NCI-H510A treated with DMSO at 0.1 percent for 48 hours (cell line): ENCODE measurements around the gene TBXAS1.

ENCODE experiments used
- DNase-seq: peaks from one replicate; lab custom pipeline; 2025; lab: John Stamatoyannopoulos, UW

TBXAS1 gene

GRCh38 chr7:139947021-139947420 lies 118.0 kb downstream of the TBXAS1 start:
- no peak for DNase-seq

GRCh38 chr7:139948167-139948566 lies 119.1 kb downstream of the TBXAS1 start:
- no peak for DNase-seq

GRCh38 chr7:139948587-139949335 lies 119.7 kb downstream of the TBXAS1 start:
- no peak for DNase-seq

- DNase-seq: no peak
Observed at GRCh38 chr7:139949629-139950028, 120.6 kb downstream of the TBXAS1 start.

- DNase-seq: peak; percentile 20
Observed at GRCh38 chr7:139950881-139951525, 121.9 kb downstream of the TBXAS1 start.

GRCh38 chr7:139953229-139953628 lies 124.2 kb downstream of the TBXAS1 start:
- DNase-seq: no peak

GRCh38 chr7:139955109-139955820 lies 126.2 kb downstream of the TBXAS1 start:
- DNase-seq: no peak

- no peak for DNase-seq
Observed at GRCh38 chr7:139958599-139959284, 129.7 kb downstream of the TBXAS1 start.

- DNase-seq: no peak
Observed at GRCh38 chr7:139959285-139959628, 130.2 kb downstream of the TBXAS1 start.

- no peak for DNase-seq
Observed at GRCh38 chr7:139959718-139960117, 130.7 kb downstream of the TBXAS1 start.

GRCh38 chr7:139960157-139960556 lies 131.1 kb downstream of the TBXAS1 start:
- no peak for DNase-seq

- no peak for DNase-seq
Observed at GRCh38 chr7:139965942-139966628, 137.0 kb downstream of the TBXAS1 start.

GRCh38 chr7:139966949-139967348 lies 137.9 kb downstream of the TBXAS1 start:
- DNase-seq: no peak

- no peak for DNase-seq
Observed at GRCh38 chr7:139968931-139969330, 139.9 kb downstream of the TBXAS1 start.

- DNase-seq: no peak
Observed at GRCh38 chr7:139972029-139972428, 143.0 kb downstream of the TBXAS1 start.

GRCh38 chr7:139973101-139974050 lies 144.3 kb downstream of the TBXAS1 start:
- DNase-seq: no peak

GRCh38 chr7:139974179-139974811 lies 145.2 kb downstream of the TBXAS1 start:
- DNase-seq: no peak

- no peak for DNase-seq
Observed at GRCh38 chr7:139976055-139976837, 147.2 kb downstream of the TBXAS1 start.

GRCh38 chr7:139976838-139977656 lies 148.0 kb downstream of the TBXAS1 start:
- DNase-seq: no peak
